Activated T-cell treated with anti-CD3 and anti-CD28 coated beads, Interleukin-2, amount 50 U/mL, for 1 hour (primary cell): ENCODE results near the gene TNK2.
"Not testable (repeated sequence)": the region's sequence is repeated elsewhere in the genome, so short reads cannot be mapped to it uniquely, and the experiment has no call there.

Experiments
- DNase-seq: peaks from one replicate; pipeline ENCODE4 v3.0.0-alpha.2; 2020

The TNK2 gene

DNA sequence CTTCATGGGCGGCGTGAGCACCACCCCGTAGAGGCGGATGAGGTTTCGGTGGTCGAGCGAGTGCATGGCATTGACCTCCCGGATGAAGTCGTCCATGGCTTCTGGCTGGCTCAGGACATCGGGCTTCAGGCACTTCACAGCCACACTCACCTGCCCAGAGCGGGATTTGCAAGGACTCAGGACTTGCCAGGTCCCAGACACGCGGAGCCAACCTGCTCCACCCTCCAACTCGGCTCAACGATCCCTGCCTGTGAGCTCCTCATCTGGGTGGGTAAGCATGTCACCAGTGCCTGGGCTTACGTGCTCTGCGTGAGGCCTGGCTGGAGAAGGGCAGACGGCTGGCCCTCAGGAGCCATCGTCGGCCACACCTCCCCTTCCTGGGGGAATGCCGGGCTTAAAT is 25.2 kb downstream of the TNK2 start:
- no peak for DNase-seq

DNA sequence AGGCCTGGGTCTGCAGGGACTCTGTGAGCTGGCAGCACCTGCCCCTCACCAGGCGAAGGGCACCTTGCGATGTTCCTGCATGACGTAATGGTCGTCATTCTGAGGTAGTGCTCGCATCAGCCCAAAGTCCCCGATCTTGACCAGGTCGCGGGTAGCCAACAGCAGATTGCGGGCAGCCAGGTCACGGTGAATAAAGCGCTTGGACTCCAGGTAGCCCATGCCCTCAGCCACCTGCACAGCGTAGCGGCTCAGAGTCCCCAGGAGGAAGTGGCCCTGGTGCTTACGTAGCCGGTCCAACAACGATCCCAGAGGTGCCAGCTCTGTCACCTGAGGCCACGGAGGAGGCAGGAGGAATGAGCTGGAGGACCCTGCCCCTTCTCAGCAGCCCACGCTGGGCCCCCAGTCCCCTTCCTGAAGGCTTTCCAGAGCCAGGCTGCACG is 26.3 kb downstream of the TNK2 start:
- no peak for DNase-seq

GRCh38 chr3:195881276-195881988 is 26.9 kb downstream of the TNK2 start:
- DNase-seq = no peak

DNA sequence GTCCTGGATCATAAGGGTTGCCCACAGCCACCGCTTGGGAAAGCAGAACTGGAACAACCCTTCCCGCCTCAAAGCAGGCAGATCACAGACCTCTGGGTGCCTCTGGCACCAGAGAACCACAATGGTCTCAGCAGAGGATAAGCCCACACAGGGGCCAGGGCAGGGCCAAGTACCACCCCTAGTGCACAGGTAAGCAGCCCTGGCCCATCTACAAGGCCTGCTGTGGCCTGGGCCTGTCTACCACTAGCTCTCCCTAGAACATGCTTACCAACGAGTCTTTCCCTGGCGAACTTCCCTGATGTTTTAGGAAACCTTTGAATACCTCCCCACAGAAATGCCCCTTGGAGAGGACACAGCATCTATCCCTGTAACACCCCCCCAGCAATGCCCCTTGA is 28.3 kb downstream of the TNK2 start:
- DNase-seq = no peak

DNA sequence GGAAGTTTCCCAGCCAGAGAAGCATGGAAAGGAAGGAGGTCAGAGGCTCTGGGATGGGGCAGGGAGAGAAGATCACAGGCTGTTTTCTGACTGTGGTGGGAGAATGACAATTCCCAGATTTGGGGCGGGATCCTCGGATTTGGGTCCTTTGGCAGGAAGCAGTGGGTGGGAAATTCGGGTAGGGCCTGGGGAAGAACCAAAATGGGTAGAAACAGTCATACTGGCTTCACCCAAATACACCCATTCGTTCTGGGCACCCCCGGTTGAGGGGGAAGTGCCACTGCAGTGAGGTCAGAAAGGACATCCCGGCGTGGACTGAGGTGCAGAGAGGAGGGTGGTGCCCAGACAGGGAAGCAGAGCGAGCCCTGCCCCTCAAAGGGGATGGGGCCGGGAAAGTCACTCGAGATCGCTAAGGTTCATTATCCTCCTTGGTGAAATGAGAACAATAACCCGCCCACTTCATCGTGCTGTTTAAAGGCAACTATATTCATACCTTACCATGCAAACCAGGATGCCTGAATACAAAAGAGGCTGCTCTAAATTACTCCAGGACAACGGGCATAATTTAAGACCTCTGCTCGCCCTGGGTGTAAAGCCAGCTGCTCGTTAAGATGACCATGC is 28.8 kb downstream of the TNK2 start:
- no peak for DNase-seq

- no peak for DNase-seq
These were observed 29.7 kb downstream of the TNK2 start for GRCh38 chr3:195878424-195879274.

GRCh38 chr3:195877767-195878423 is 30.5 kb downstream of the TNK2 start:
- no peak for DNase-seq

- no peak for DNase-seq
These were observed 31.1 kb downstream of the TNK2 start for GRCh38 chr3:195877136-195877715.

GRCh38 chr3:195876297-195877064 is 31.9 kb downstream of the TNK2 start:
- no peak for DNase-seq

- DNase-seq = no peak
These were observed 32.7 kb downstream of the TNK2 start for GRCh38 chr3:195875482-195876236.

- DNase-seq = no peak
These were observed 34.4 kb downstream of the TNK2 start for GRCh38 chr3:195873971-195874370.

- DNase-seq = no peak
These were observed 35.0 kb downstream of the TNK2 start for GRCh38 chr3:195873281-195873887.

DNA sequence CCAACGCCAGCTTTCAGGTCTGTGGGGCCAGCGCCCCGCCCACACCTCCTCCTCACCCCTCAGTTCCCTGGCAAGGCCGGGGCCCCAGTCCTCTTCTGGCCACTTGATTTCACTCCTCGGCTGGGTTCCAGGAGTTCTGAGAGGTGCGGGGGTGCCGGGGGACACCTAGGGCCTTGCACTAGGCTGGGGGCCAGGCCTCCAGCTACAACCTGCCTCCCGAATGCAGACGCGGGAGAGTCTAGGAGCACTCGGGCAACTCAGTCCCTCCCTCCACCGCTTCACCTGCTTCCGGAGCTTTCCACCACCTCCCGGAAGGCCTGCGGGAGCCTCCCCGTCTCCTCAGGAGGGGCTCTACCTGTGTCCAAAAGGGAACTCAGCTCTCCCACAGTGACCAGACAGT is 35.6 kb downstream of the TNK2 start:
- DNase-seq = no peak

- no peak for DNase-seq
These were observed 36.3 kb downstream of the TNK2 start for GRCh38 chr3:195872097-195872496.

DNA sequence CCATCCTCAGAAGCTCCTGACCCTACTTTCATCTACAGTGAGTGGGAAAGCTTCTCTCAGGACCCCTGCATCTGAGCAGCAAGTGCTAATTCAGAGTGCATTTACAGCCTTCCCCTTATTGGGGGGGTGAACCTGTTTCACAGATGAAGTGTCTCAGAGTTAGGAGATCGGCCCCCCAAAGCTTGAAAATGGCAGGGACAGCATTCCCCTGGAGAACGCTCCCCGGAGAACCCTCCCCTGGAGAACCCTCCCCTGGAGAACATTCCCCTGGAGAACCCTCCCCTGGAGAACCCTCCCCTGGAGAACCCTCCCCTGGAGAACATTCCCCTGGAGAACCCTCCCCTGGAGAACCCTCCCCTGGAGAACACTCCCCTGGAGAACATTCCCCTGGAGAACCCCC is 36.7 kb downstream of the TNK2 start:
- not testable (repeated sequence) for DNase-seq

GRCh38 chr3:195870937-195871336 is 37.4 kb downstream of the TNK2 start:
- no peak for DNase-seq

GRCh38 chr3:195870442-195870841 is 37.9 kb downstream of the TNK2 start:
- DNase-seq = no peak

DNA sequence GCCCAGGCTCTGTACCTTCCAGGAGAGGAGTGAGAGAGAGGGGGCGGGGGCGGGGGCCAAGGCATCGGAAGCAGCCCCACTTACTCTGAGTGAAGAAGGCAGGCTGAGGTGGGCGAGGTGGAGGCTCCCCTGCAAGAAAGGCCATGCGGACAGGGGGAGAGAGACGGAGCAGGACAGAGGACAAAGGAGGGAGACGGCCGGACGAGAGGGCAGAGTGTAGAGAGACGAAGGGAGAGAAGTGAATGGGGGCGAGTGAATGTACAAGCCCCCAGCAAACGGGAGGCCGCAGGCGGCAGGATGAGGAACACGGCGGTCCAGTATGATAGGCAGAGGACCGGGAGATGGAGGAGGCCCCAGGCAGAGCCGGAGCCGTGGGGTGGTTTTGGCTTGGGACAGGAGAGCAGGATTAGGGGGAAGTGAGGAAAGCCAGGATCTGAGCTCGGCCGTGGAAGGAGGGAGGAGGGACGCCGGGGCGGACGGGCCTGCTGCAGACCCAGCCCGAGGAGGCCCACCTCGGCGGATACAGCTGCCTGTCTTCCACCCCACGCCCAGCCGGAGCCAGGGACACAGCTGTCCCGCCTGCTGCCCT is 38.8 kb downstream of the TNK2 start:
- DNase-seq = no peak

DNA sequence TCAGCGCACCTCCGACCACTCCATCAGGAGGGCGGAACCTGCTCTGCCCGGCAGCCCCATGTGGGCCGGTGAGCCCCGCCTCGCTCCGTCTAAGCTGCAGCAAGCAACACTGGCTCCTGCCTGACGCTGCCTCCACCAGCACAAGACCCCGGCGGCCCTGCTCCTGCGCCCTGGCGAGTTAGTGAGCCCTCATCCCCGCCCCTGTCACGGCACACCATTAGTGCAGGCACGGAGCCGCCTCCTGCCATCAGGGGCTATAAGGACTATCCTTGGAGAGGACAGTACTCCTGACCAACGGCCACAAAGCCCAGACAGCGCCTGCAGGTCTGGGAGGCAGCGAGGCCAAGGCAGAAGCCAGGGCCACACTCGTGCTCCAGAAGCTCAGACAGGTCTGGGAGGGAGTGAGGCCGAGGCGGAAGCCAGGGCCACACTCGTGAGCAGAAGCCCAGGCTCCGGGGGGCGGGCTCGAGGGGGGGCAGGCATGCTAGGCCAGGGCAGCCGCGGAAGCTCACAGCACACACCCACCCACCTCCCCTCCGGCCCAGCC is 39.4 kb downstream of the TNK2 start:
- no peak for DNase-seq

DNA sequence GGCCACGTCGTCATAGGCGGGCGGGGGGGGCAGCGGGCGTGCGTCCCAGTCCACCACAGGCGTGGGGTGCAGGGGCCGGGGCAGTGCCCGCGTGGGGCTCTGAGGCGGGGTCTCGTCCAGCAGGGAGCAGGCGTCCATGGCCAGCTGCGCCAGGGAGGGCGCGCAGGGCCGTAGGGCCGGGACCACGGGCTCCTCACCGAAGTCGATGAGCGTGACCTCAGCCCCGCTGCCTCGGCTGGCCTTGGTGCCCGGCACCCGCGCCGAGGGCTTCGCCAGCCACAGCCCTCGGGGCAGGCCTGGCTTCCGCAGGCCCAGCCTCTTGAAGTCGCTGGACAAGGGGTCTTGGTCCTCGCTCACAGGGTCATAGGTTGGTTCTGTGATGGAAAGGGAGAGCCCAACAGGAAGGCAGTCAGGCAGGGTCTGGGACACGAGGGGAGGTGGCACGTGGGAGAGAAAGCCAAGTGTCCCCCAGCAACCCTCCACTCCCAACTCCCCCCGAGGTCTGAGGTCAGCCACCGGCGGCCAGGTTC is 40.0 kb downstream of the TNK2 start:
- no peak for DNase-seq
